HG02981 (cell line): Measurements from ENCODE around the gene KRTAP10-1.

Experiments
- ATAC-seq: cut with Tn5 transposase; IDR thresholded peaks from one replicate; pipeline ENCODE4 v1.9.1; 2021; ENCODE audit warnings: mild to moderate bottlenecking, moderate library complexity; ENCODE audit not compliant: unreplicated experiment

KRTAP10-1 gene

GRCh38 chr21:44529503-44530125 lies 10.4 kb downstream of the KRTAP10-1 start:
- ATAC-seq = no peak

DNA sequence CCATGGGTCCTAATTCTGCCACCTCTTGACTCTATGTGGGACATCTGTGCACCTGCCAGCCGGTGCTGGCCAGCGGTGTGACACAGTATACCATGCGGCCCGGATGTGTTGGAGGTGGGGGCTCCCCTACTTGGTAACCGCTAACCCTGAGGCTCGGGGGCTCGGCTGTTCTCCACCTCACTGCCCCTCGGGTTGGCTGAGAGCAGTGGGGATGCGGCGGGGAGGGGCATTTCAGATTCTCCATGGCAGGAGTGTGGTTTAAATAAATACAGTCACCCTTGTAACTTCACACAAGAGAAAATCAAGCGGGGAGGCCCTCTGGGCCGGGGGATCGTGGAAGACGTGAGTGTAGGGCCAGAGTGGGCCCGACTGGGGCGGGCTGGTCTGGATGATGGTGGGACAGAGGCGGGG lies 11.0 kb downstream of the KRTAP10-1 start:
- no peak for ATAC-seq

- no peak for ATAC-seq
Measured at GRCh38 chr21:44528634-44528995, 11.4 kb downstream of the KRTAP10-1 start.

DNA sequence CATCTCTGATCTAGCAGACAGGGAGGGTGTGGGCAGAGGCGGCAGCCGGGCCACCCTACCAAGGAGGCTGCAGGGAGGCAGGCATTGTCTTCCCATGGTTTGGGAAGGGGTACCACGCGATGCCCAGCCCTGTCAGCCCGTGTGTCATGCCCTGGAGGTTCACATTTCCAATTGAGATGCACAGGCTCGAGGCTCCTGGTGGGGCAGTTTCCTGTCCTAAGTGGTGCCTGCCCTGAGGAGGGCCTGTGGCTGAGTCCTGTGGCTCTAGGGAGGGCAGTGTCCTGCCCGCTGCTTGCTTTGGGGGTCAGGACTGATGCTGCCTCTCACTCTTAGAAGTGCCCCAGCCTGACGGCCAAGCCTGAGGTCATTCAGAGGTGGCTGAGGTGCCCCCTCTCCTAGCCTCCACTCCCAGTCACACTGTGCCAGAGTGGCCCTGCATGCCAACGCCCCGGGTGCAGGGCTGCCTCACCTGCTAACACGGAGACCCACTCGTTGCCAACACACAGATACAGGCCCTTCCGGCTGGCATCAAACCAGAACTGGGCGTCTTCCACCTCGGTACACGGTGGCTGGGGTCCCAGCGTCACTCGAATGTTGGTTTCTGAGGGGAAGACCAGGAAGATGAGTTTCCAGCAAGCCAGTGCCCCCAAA lies 11.9 kb downstream of the KRTAP10-1 start:
- ATAC-seq = no peak

DNA sequence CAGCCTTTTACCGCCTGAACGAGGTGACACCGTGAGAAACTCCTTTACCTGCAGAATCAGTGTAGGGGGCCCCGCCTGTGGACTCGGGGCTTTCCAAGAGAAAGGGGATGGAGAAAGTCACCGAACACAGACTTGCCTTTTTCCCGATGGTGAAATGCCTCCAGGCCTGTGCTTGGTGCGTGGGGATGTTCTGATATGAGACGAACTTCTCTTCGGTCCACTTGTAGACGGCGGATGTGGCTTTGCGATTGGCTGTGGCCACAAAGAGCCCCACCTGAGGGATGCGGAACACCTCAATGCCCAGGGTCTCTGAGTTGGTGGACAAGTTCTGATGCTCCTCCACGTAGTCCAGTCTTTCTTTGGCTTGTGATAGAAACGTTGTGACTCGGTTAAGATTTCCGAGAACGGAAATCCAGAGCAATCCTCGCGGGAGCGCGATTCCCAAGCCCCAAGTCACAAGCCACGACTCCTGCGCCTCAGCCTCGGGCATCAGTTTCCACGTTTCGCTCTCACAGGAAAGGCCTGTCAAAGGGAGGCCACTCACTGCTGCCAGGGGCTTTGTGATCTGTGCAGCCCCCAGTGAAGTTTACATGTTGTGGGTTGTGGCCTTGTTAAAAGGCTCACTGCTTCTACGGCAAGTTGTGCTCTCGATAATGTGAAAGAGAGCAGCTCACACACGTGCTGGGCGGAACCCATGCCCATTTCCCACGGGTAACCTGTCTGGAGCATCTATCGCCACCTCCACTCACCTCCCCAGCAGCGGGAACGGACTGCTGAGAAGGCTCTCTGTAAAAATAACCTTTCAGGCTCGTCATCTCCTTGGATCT lies 12.6 kb downstream of the KRTAP10-1 start:
- no peak for ATAC-seq

GRCh38 chr21:44526096-44526997 lies 13.6 kb downstream of the KRTAP10-1 start:
- no peak for ATAC-seq

GRCh38 chr21:44525391-44526095 lies 14.5 kb downstream of the KRTAP10-1 start:
- ATAC-seq = no peak

GRCh38 chr21:44524414-44525371 lies 15.3 kb downstream of the KRTAP10-1 start:
- no peak for ATAC-seq

GRCh38 chr21:44523567-44524413 lies 16.2 kb downstream of the KRTAP10-1 start:
- ATAC-seq = no peak

- no peak for ATAC-seq
Measured at GRCh38 chr21:44522753-44523204, 17.2 kb downstream of the KRTAP10-1 start.

DNA sequence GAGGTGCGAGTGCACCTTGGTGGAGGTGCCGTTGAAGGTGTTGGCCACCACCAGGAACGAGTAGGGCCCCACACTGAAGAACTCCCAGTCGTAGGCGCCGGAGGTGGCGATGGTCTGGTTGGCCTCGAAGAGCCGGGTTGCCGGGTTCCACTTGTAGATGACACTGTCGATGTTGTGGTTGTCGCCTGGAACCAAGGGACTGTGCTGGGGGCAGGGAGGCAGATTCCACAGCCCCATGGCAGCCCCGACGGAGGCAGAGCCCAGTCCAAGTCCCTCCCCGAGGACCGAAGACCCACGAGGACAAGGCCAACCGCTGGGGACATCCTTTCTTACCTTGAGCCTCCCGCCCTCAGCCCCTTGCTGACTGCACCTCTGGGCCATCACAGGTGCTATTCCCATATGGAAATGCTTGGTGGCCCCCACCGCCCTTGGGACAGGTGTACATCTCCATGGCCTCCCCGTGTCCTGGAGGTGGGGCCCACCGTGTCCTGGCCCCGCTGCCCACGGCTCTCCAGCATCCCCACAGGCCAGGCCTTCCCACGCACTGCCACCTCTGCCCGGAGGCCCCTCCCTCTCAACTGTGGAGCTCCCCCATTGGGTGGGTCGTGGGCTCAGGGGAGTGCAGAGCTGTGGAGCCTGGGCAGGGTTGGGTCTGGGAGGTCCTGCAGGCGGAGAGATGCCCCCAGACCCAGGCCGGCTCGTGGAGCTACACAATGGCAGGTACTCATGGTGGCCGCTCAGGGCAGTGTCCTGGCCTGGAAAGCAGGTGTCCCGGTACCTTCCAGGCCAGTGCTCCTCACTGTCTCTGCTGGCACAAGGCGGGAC lies 17.9 kb downstream of the KRTAP10-1 start:
- no peak for ATAC-seq

DNA sequence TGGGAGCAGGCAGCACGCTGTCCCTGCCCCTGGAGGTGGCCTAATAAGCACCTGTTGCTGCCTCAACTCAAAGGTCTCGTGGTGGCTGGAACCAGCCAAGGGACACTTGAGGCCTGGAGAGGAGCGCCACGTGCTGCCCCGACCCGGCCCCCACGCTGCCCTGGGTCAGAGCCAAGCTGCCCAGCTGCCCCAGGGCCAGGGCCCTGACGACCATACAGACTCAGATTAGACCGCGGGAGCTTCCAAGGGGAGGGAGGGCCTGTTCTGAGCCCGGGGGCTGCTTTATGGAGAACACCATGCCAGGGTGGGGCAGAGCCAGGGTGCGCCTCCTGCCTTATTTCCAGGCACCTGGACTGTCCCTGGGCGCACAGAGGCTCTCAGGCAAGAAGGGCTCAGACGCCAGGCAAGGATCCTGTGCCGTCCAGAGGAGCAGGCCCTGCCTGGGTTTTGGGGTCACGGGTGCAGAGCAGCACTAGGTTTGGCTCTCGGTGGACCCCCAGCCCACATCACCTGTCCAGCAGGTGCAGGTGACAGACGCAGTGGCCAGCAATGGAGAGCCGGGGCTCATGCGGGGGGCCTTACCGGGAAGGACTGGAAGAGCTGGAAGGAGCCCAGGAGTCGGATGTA lies 18.6 kb downstream of the KRTAP10-1 start:
- ATAC-seq = no peak

DNA sequence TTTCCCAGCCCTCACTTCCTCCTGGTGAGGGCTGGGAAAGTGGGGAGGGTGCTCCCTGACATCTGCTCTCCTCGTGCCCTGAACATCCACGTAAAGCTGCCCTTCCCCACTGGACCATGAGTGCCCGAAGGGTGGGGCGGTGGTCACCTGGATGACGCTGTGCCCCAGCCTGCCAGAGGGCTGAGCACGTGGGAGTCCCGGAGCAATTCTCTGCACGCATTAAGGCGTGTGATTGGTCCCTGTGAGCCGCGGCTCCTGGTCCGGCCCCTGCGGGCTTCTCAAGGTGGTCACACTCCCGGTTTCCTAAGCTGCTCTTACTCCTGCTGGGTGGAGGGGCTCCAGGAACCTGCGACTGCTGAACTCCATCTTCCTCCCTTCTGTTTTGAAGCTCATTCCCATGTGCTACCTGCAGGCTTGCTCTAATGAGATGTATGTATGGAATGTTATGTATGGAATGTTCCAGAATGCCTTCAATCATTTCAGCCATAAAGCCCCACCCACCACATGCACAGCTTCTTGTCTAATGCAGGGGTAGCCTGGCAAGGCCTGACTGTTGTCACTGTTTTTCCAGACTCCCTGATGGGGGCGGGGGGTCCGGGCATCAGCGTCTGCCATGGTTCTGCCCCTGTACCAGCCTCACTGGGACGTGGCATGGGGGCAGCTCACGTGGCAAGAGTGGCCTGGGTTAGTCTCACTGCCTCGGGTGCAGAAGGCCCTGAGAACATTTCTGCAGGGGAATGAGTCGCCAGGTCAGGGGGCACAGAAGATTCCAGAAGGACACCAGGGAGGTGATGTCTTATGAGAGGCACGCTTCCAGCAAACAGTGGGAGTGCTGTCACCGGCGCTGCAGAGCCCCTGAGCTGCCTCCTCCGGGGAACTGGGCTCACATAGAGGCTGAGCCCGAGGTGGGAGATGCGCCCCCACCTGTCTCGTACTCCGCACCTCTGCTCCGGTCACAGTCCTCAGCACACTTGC lies 19.4 kb downstream of the KRTAP10-1 start:
- no peak for ATAC-seq

DNA sequence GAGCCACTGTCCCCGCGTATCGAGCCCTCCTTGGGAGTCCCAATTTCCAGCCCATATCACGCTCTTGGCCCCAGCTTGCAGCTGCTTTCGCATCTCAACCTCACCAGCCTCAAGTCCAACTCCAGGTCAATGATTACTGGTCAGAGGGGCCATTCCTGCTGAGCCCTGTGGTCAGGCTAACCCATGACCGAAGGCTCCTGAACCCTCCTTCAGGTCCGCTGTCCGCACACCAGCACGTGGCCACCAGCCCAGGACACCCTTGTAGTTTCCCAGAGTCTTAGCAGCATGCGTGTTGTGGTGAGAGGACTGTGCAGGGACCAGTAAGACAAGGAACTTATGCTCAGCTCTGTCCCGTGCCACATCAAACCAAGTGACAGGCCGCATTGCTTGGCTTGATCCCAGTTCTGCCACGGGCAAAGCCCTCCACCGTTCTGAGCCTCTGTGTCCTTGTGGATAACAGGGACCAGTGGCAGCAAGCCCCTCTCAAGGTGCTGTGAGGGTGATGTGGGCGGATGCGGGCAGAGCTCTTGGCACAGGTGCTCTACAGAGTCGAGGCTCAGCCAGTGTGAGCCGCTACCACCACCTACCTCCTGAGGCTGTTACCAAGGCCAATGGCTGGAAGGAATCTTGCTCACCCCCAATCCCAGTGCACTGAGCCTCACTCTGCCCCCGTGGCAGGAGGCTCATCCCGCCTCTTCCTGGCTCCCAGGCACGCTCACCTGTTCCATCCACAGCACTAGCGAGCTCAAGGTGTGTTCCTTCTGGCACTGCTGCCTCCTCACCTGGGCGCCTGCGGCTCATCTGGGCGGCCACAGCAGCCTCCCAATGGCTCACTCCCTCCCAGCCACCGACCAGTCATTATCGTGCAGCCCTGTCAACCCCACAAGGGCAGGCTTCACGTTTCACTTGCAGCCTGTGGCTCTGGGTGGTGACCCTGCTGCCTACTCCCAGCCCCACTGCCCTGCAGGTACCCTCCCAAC lies 20.4 kb downstream of the KRTAP10-1 start:
- ATAC-seq = no peak

DNA sequence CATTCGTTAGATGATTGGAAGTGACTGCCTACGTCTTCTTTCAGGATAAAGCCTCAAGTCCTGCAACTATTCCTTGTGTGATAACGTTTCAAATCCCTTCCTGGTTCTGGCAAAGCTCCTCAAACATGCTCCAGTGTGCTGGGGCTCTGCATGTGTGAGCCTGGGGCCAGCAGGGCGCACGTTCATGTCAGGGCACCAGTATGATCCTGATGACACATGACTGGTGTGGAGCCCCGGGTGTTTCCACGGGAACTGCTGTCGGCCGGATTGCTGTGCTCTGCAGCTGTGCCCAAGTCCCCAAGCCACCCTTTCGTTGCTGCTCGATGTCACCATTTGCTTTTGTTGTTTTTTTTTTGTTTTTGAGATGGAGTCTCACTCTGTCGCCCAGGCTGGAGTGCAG lies 21.3 kb downstream of the KRTAP10-1 start:
- no peak for ATAC-seq
